OCI-LY1 (cell line): Measurements from ENCODE around the gene CASQ1.

ENCODE experiments used
- H2AFZ ChIP-seq: fragments of 200-600 bp; sonication (generic), shearing (Covaris generic); 2 replicates; pipeline ENCODE4 v1.6.0; 2014; ENCODE audit warnings: antibody characterized with exemption, mild to moderate bottlenecking, low read length
- H3F3A ChIP-seq: fragments of 200-600 bp; sonication (generic), shearing (Covaris generic); 2 replicates; pipeline ENCODE4 v1.6.0; 2014; ENCODE audit warnings: mild to moderate bottlenecking, antibody characterized with exemption, low read length, moderate library complexity; ENCODE audit not compliant: insufficient read depth
- H3K27ac ChIP-seq: fragments of 200-600 bp; sonication (generic); 2 replicates; pipeline ENCODE4 v1.5.1; 2014; ENCODE audit warnings: low read length, mixed run types, mild to moderate bottlenecking, low read depth; ENCODE audit not compliant: poor library complexity, severe bottlenecking
- H3K27me3 ChIP-seq: fragments of 200-600 bp; sonication (generic); 2 replicates; pipeline ENCODE4 v1.6.0; 2014; ENCODE audit warnings: antibody characterized with exemption, mild to moderate bottlenecking, low read length, moderate library complexity; ENCODE audit not compliant: insufficient read depth
- H3K36me3 ChIP-seq: fragments of 200-600 bp; sonication (generic); 2 replicates; pipeline ENCODE4 v1.6.1; 2014; ENCODE audit warnings: mild to moderate bottlenecking, antibody characterized with exemption, low read length, moderate library complexity, mixed read lengths; ENCODE audit not compliant: insufficient read depth
- H3K4me1 ChIP-seq: fragments of 200-600 bp; sonication (generic); 2 replicates; pipeline ENCODE4 v1.5.1; 2014; ENCODE audit warnings: mild to moderate bottlenecking, low read length, moderate library complexity; ENCODE audit not compliant: insufficient read depth, severe bottlenecking
- H3K4me2 ChIP-seq: fragments of 200-600 bp; sonication (generic), shearing (Covaris generic); 2 replicates; pipeline ENCODE4 v1.6.1; 2014; ENCODE audit warnings: low read length
- H3K4me3 ChIP-seq: fragments of 200-600 bp; sonication (generic); 2 replicates; pipeline ENCODE4 v1.5.1; 2014; ENCODE audit warnings: low read length, low read depth, mild to moderate bottlenecking, mixed read lengths; ENCODE audit not compliant: poor library complexity, severe bottlenecking
- H3K79me2 ChIP-seq: fragments of 200-600 bp; shearing (Covaris generic); 2 replicates; pipeline ENCODE4 v1.6.1; 2016; ENCODE audit warnings: mixed run types, low read length, mixed read lengths; ENCODE audit not compliant: insufficient read depth
- H3K9ac ChIP-seq: fragments of 200-600 bp; sonication (generic), shearing (Covaris generic); 2 replicates; pipeline ENCODE4 v1.6.1; 2014; ENCODE audit warnings: mild to moderate bottlenecking, low read length, mixed read lengths
- H3K9me2 ChIP-seq: fragments of 200-600 bp; sonication (generic), shearing (Covaris generic); 2 replicates; pipeline ENCODE4 v1.6.1; 2014; ENCODE audit warnings: low read depth, mild to moderate bottlenecking, low read length, mixed read lengths
- H3K9me3 ChIP-seq: fragments of 200-600 bp; shearing (Covaris generic); 2 replicates; pipeline ENCODE4 v1.6.1; 2014; ENCODE audit warnings: low read length, mixed read lengths
- H4K20me1 ChIP-seq: fragments of 200-600 bp; sonication (generic), shearing (Covaris generic); 2 replicates; pipeline ENCODE4 v1.6.0; 2016; ENCODE audit warnings: mild to moderate bottlenecking, low read length; ENCODE audit not compliant: insufficient read depth
- CTCF ChIP-seq: fragments of 200-600 bp; sonication (generic), shearing (Covaris generic); IDR thresholded peaks from 2 replicates; pipeline ENCODE4 v1.5.1; 2017; ENCODE audit warnings: mild to moderate bottlenecking, antibody characterized with exemption, low read length, moderate library complexity, mixed read lengths
- EZH2 ChIP-seq: fragments of 200-600 bp; sonication (generic), shearing (Covaris generic); IDR thresholded peaks from 2 replicates; pipeline ENCODE4 v1.8.0; 2017; ENCODE audit warnings: borderline replicate concordance, mixed run types, mild to moderate bottlenecking, antibody characterized with exemption, low read length, moderate library complexity, mixed read lengths

Gene CASQ1

GRCh38 chr1:160217481-160218051 is 27.2 kb downstream of the CASQ1 start:
- H3K79me2 ChIP-seq = no peaks in the 10 kb centered on the region
- H3K4me1 ChIP-seq = no peaks in the 10 kb centered on the region
- no peaks in the 10 kb centered on the region for H3K9me3 ChIP-seq
- no peak overlapping the region for H3K27ac ChIP-seq
- H3K9ac ChIP-seq = no peak overlapping the region
- TF ChIP-seq CTCF = no peak
- TF ChIP-seq EZH2 = no peak
- no peaks in the 10 kb centered on the region for H4K20me1 ChIP-seq
- H2AFZ ChIP-seq = no peak overlapping the region
- H3K4me2 ChIP-seq = no peak overlapping the region
- no peaks in the 10 kb centered on the region for H3F3A ChIP-seq
- peaks cover 94% of the 10 kb centered on the region for H3K36me3 ChIP-seq
- no peaks in the 10 kb centered on the region for H3K27me3 ChIP-seq
- H3K4me3 ChIP-seq = no peak overlapping the region
- H3K9me2 ChIP-seq = no peaks in the 10 kb centered on the region

- Histone ChIP-seq H4K20me1 (no peaks in the 10 kb centered on the region), H3K79me2 (no peaks in the 10 kb centered on the region), H3K27me3 (no peaks in the 10 kb centered on the region), H3K36me3 (peaks cover 94% of the 10 kb centered on the region), H3K9me2 (no peaks in the 10 kb centered on the region), H3K27ac (no peak overlapping the region), H3K4me1 (no peaks in the 10 kb centered on the region), H3K9ac (no peak overlapping the region), H3F3A (no peaks in the 10 kb centered on the region), H2AFZ (no peak overlapping the region), H3K4me3 (no peak overlapping the region), H3K4me2 (no peak overlapping the region), H3K9me3 (no peaks in the 10 kb centered on the region)
- TF ChIP-seq EZH2 = no peak
- peak; percentile 10; the same call in 1 of the 2 replicates for TF ChIP-seq CTCF
Measured at GRCh38 chr1:160219062-160219929, 28.9 kb downstream of the CASQ1 start.

- no peaks in the 10 kb centered on the region for H3K79me2 ChIP-seq
- H3K9me2 ChIP-seq = no peaks in the 10 kb centered on the region
- H4K20me1 ChIP-seq = no peaks in the 10 kb centered on the region
- no peaks in the 10 kb centered on the region for H3K27me3 ChIP-seq
- H3K27ac ChIP-seq = no peak overlapping the region
- peaks cover 94% of the 10 kb centered on the region for H3K36me3 ChIP-seq
- no peak for TF ChIP-seq EZH2
- no peak for TF ChIP-seq CTCF
- H3F3A ChIP-seq = no peaks in the 10 kb centered on the region
- H3K4me3 ChIP-seq = no peak overlapping the region
- H3K4me2 ChIP-seq = no peak overlapping the region
- no peaks in the 10 kb centered on the region for H3K4me1 ChIP-seq
- no peaks in the 10 kb centered on the region for H3K9me3 ChIP-seq
- H3K9ac ChIP-seq = no peak overlapping the region
- no peak overlapping the region for H2AFZ ChIP-seq
Measured at GRCh38 chr1:160220301-160220700, 29.9 kb downstream of the CASQ1 start.
